Suprapubic skin (tissue), 4 donors: Measurements from ENCODE around the gene EPB41L2.

Experiments used
- POLR2A ChIP-seq, 2 donors: fragments of 450-650 bp; IDR thresholded peaks; one replicate each; pipeline ENCODE4 v1.6.1; 2017; ENCODE audit warnings: antibody characterized with exemption in 2 of 2, mild to moderate bottlenecking in 2 of 2, moderate library complexity in 2 of 2
- POLR2AphosphoS5 ChIP-seq, 3 donors: sonication (generic); formaldehyde crosslinking; IDR thresholded peaks; one replicate each; pipeline ENCODE4 v1.6.1; 2017; ENCODE audit warnings: antibody characterized with exemption in 3 of 3
- TF ChIP-seq, protein P1 (sequence below), 2 donors: fragments of 200-600 bp in 1 of 2; fragments of 450-650 bp in 1 of 2; sonication (generic) in 1 of 2; IDR thresholded peaks; one replicate each; pipeline ENCODE4 v1.5.1; 2016 to 2019; ENCODE audit warnings: antibody characterized with exemption in 2 of 2, mild to moderate bottlenecking in 1 of 2, moderate library complexity in 1 of 2

DNA sequence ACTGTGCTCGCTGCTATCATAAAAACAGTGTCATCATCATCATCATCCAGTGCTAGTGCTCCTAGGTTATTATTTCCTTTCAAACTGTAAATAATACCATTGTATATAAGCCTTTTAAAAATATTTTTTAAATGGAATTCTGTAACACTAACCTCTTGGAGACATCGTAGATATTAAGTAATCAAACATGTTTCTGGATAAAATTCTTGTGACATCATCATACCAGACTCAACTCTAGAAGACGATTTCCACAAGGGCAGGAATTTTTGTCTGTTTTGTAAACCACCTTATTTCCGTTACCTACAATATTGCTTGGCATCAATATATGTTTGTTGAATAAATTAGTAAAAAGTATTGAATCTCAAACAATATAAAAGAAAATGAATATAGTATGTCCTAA, 40.4 kb downstream of the EPB41L2 start:
- TF ChIP-seq, protein P1, sequence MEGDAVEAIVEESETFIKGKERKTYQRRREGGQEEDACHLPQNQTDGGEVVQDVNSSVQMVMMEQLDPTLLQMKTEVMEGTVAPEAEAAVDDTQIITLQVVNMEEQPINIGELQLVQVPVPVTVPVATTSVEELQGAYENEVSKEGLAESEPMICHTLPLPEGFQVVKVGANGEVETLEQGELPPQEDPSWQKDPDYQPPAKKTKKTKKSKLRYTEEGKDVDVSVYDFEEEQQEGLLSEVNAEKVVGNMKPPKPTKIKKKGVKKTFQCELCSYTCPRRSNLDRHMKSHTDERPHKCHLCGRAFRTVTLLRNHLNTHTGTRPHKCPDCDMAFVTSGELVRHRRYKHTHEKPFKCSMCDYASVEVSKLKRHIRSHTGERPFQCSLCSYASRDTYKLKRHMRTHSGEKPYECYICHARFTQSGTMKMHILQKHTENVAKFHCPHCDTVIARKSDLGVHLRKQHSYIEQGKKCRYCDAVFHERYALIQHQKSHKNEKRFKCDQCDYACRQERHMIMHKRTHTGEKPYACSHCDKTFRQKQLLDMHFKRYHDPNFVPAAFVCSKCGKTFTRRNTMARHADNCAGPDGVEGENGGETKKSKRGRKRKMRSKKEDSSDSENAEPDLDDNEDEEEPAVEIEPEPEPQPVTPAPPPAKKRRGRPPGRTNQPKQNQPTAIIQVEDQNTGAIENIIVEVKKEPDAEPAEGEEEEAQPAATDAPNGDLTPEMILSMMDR (IDR thresholded peaks at IDR 0.05): no peak
- no peak for TF ChIP-seq POLR2A (IDR thresholded peaks at IDR 0.05)
- TF ChIP-seq POLR2AphosphoS5 (IDR thresholded peaks at IDR 0.05): no peak
